ENCODE data around the gene RRAS2. TPM values are rescaled to one million over a fixed set of nuclear protein-coding genes. Genes with fewer than 3 reads are reported as not detected.

Gene RRAS2
- total and polyA plus RNA-seq, 9 of the 15 experiments (the other 6 are each of a cell fraction or from before 2014, with no cell fraction given) = 9.4 to 47.5 (median 37.6) TPM

- TF ChIP-seq AFF4 (CRISPR knock-in tag; IDR thresholded peaks at IDR 0.05) = no peak
- TF ChIP-seq ATF3 (IDR thresholded peaks at IDR 0.05) = no peak
- no peak for TF ChIP-seq ATF3 (CRISPR knock-in tag; conservative IDR thresholded peaks at IDR 0.05)
- no peak for TF ChIP-seq RBM39 (optimal IDR thresholded peaks at IDR 0.05; ENCODE audit: low read depth, low read length)
Measured at GRCh38 chr11:14342906-14343305, 16.1 kb downstream of the RRAS2 start (continued).

GRCh38 chr11:14341968-14342367, 17.0 kb downstream of the RRAS2 start:
- FAIRE-seq (no peak), DNase-seq (ENCODE audit: extremely low read depth in 1 of 4, low spot score in 3 of 4) (no peak), ATAC-seq (no peak)
- intact Hi-C loops (cut with micrococcal nuclease) = no loop called here
- Histone ChIP-seq H4K20me1 (replicated peaks; ENCODE audit: control insufficient read depth, insufficient read depth, low read length) (no peaks in the 10 kb centered on the region), H3K36me3 (ENCODE audit: control insufficient read depth, insufficient read depth, low read length) (no peaks in the 10 kb centered on the region), H3K27ac (ENCODE audit: extremely low read depth, low read depth, low read length) (no peak overlapping the region), H2AFZ (ENCODE audit: low read depth, low read length) (no peak overlapping the region), H3K4me3 (no peak overlapping the region), H3K27me3 (ENCODE audit: control insufficient read depth in 2 of 2, insufficient read depth in 2 of 2, low read length in 2 of 2) (no peaks in the 10 kb centered on the region), H3K9me1 (ENCODE audit: control insufficient read depth, insufficient read depth, low read length) (no peaks in the 10 kb centered on the region), H3K79me2 (ENCODE audit: control insufficient read depth, insufficient read depth, low read length) (peaks cover 80% of the 10 kb centered on the region), H3K9me3 (replicated peaks; ENCODE audit: control insufficient read depth, insufficient read depth, low read depth, low read length) (peaks cover 5% of the 10 kb centered on the region), H3K9ac (ENCODE audit: insufficient read depth in 1 of 2, low read depth in 2 of 2, low read length in 2 of 2) (no peak overlapping the region), H3K4me2 (ENCODE audit: insufficient read depth, low read length) (no peak overlapping the region), H3K4me1 (replicated peaks in 1 of 2; ENCODE audit: control insufficient read depth in 2 of 2, insufficient read depth in 2 of 2, low read length in 2 of 2) (no peaks in the 10 kb centered on the region; a peak in 1 of 5 replicates)
- in situ Hi-C loops (cut with MboI) = no loop called here
- BruUV-seq (replicated peaks) = no TSS peak
- ChIA-PET POLR2A (interaction anchor here (0.6 to 0.8 kb wide), 2 partner anchors 14 to 16 kb away, joined by 3 read pairs; no protein-coding TSS in a partner anchor), CTCF (ENCODE audit: low intra/inter-chr PET ratio) (no interaction called here)
- WGBS (ENCODE audit: insufficient coverage, low coverage, missing lambda C conversion rate) = 66% methylated on average over 3 of the region's 3 CpGs
- TF ChIP-seq ZNF212 (CRISPR knock-in tag; IDR thresholded peaks at IDR 0.05) (no peak), PHB2 (IDR thresholded peaks at IDR 0.05; ENCODE audit: low read depth) (no peak), TFE3 (CRISPR knock-in tag; IDR thresholded peaks at IDR 0.05) (peak; percentile 54), KHSRP (IDR thresholded peaks at IDR 0.05) (no peak)
